ENCODE results near the gene FYCO1.

Gene FYCO1

DNA sequence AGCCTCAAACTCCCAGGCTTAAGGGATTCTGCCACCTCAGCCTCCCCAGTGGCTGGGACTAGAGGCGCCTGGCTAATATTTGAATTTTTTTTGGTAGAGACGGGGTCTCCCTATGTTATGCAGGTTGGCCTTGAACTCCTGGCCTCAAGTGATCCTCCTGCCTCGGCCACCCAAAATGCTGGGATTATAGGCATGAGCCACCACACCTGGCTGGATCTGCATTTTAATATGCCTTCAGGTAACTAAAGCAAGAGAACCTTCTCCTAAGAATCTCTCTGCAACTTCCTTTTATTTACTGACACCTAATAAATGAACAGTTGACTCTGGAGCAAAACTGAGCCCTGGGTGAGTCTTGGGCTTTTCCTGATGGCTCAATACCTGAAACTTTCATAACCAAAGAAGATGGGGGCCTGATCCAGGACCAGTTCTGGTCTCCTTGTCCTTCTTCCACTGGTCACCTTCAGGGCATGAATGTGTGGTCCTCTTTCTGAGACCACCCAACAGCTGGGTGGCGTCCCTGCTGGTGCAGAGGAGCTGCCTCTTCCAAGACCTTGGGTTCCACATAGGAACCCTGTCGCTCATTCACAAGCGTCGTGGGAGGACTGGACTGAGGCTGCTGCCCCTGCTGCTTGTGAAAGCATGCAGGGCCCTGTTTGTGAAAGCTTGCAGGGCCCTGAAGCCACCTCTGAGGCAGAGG, 81.1 kb downstream of the FYCO1 start:
- Histone ChIP-seq H3K9me3 (ENCODE audit: insufficient read depth, low read length, severe bottlenecking) (no peaks in the 10 kb centered on the region), H3K9ac (ENCODE audit: low read depth, low read length) (peak overlapping the region; percentile 89), H3K4me2 (ENCODE audit: insufficient read depth, low read length) (peak overlapping the region; percentile 89), H3K27me3 (ENCODE audit: insufficient read depth, low read length, poor library complexity) (no peaks in the 10 kb centered on the region), H4K20me1 (ENCODE audit: insufficient read depth, low read length) (peaks cover 8% of the 10 kb centered on the region; the same call in 1 of the 2 replicates), H3K36me3 (ENCODE audit: insufficient read depth, low read length) (peaks cover 72% of the 10 kb centered on the region), H2AFZ (ENCODE audit: low read depth, low read length) (no peak overlapping the region), H3K27ac (ENCODE audit: low read length) (peak overlapping the region; percentile 99), H3K79me2 (ENCODE audit: insufficient read depth, low read length) (peaks cover 94% of the 10 kb centered on the region), H3K4me1 (ENCODE audit: insufficient read depth, low read length) (peaks cover 73% of the 10 kb centered on the region), H3K4me3 (ENCODE audit: low read depth in 1 of 2, low read length in 2 of 2) (peak overlapping the region; percentile 68 to 76)
- ATAC-seq (ENCODE audit: insufficient read depth, low read depth) (no peak), DNase-seq (no peak)
- TF ChIP-seq EZH2 (IDR thresholded peaks at IDR 0.05; ENCODE audit: borderline replicate concordance, low read depth, low read length, severe bottlenecking), result no peak
- TF ChIP-seq, protein P1, sequence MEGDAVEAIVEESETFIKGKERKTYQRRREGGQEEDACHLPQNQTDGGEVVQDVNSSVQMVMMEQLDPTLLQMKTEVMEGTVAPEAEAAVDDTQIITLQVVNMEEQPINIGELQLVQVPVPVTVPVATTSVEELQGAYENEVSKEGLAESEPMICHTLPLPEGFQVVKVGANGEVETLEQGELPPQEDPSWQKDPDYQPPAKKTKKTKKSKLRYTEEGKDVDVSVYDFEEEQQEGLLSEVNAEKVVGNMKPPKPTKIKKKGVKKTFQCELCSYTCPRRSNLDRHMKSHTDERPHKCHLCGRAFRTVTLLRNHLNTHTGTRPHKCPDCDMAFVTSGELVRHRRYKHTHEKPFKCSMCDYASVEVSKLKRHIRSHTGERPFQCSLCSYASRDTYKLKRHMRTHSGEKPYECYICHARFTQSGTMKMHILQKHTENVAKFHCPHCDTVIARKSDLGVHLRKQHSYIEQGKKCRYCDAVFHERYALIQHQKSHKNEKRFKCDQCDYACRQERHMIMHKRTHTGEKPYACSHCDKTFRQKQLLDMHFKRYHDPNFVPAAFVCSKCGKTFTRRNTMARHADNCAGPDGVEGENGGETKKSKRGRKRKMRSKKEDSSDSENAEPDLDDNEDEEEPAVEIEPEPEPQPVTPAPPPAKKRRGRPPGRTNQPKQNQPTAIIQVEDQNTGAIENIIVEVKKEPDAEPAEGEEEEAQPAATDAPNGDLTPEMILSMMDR (IDR thresholded peaks at IDR 0.05; ENCODE audit: borderline replicate concordance, extremely low read depth, low read length, poor library complexity, severe bottlenecking), result peak; percentile 10

DNA sequence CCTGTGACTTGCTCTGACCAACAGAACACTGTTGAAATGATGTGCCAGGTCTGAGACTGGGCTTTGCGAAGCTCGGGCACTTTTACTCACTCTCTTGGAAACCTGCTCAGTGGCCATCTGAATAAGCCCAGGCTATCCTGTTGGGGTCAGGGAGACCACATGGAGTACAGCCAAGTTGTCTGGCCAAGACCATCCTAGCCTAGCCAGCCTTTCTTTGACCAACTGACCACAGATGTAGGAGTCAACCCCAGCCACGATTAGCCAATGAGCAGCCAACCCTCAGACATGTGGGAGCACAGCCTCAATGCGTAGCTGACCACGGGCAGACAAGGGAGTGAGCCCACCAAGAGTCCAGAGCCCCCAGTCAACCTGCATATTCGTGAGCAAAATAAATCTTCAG, 83.2 kb downstream of the FYCO1 start:
- Histone ChIP-seq H3K9me3 (ENCODE audit: insufficient read depth, low read length, severe bottlenecking) (no peaks in the 10 kb centered on the region), H3K79me2 (ENCODE audit: insufficient read depth, low read length) (peaks cover 94% of the 10 kb centered on the region), H3K27ac (ENCODE audit: low read length) (peak overlapping the region; percentile 99), H3K9ac (ENCODE audit: low read depth, low read length) (peak overlapping the region; percentile 89), H3K4me1 (ENCODE audit: insufficient read depth, low read length) (peaks cover 73% of the 10 kb centered on the region), H3K4me2 (ENCODE audit: insufficient read depth, low read length) (peak overlapping the region; percentile 89), H3K36me3 (ENCODE audit: insufficient read depth, low read length) (peaks cover 80% of the 10 kb centered on the region), H3K27me3 (ENCODE audit: insufficient read depth, low read length, poor library complexity) (no peaks in the 10 kb centered on the region), H4K20me1 (ENCODE audit: insufficient read depth, low read length) (peaks cover 28% of the 10 kb centered on the region; the same call in 1 of the 2 replicates), H3K4me3 (ENCODE audit: low read depth in 1 of 2, low read length in 2 of 2) (peak overlapping the region; percentile 68 to 76), H2AFZ (ENCODE audit: low read depth, low read length) (no peak overlapping the region)
- TF ChIP-seq, protein P1 (IDR thresholded peaks at IDR 0.05; ENCODE audit: borderline replicate concordance, extremely low read depth, low read length, poor library complexity, severe bottlenecking), result no peak
- TF ChIP-seq EZH2 (IDR thresholded peaks at IDR 0.05; ENCODE audit: borderline replicate concordance, low read depth, low read length, severe bottlenecking), result no peak
- DNase-seq (no peak), ATAC-seq (ENCODE audit: insufficient read depth, low read depth) (no peak)

DNA sequence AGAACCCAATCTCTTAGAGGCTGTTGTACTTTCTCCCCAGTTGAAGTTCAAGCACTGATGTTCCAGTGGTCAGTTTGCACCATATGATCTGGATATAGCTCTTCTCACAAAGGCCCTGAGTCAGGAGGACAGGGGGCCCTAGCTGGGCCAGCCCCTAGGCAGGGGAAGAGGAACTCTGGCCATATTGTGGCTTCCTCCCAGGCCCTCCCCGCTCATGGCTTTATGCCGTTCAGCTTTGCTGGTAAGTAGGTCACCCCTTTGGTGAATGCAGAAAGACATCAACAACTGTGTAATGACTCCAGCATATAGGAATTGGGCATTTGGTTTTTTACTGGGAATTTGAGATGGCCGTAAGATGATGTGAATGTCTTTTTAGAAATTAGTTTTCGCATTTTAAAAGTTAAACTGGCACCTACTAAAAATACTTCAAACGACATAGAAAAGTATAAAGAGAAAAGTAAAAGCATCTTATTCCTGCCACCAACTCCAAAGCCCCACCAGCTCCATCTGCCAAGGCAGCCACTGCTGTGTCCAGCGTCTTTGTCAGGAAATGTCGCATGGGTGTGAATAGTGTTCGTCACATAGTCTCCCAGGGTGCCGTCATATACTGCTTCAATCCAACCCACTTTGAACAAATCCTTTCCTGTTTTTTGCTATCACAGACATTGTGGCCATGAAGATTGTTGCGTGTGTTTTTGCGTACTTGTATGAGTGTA, 84.0 kb downstream of the FYCO1 start:
- TF ChIP-seq, protein P1 (IDR thresholded peaks at IDR 0.05; ENCODE audit: borderline replicate concordance, extremely low read depth, low read length, poor library complexity, severe bottlenecking), result no peak
- no peak for TF ChIP-seq EZH2 (IDR thresholded peaks at IDR 0.05; ENCODE audit: borderline replicate concordance, low read depth, low read length, severe bottlenecking)
- Histone ChIP-seq H2AFZ (ENCODE audit: low read depth, low read length) (no peak overlapping the region), H4K20me1 (ENCODE audit: insufficient read depth, low read length) (peaks cover 35% of the 10 kb centered on the region), H3K36me3 (ENCODE audit: insufficient read depth, low read length) (peaks cover 83% of the 10 kb centered on the region), H3K79me2 (ENCODE audit: insufficient read depth, low read length) (peaks cover 94% of the 10 kb centered on the region), H3K9ac (ENCODE audit: low read depth, low read length) (peak overlapping the region; percentile 89), H3K4me3 (ENCODE audit: low read depth in 1 of 2, low read length in 2 of 2) (peak overlapping the region; percentile 68 to 76), H3K4me2 (ENCODE audit: insufficient read depth, low read length) (peak overlapping the region; percentile 89), H3K27ac (ENCODE audit: low read length) (peak overlapping the region; percentile 99), H3K27me3 (ENCODE audit: insufficient read depth, low read length, poor library complexity) (no peaks in the 10 kb centered on the region), H3K4me1 (ENCODE audit: insufficient read depth, low read length) (peaks cover 73% of the 10 kb centered on the region), H3K9me3 (ENCODE audit: insufficient read depth, low read length, severe bottlenecking) (no peaks in the 10 kb centered on the region)
- ATAC-seq (ENCODE audit: insufficient read depth, low read depth), result no peak
- DNase-seq, result peak; percentile 62

Measured in DND-41 (cell line).